HG03520 (cell line): ENCODE results near the gene POLR1A.

Source experiments
- ATAC-seq: cut with Tn5 transposase; IDR thresholded peaks from one replicate; pipeline ENCODE4 v1.9.1; 2021; ENCODE audit warnings: mild to moderate bottlenecking, moderate library complexity; ENCODE audit not compliant: unreplicated experiment

The POLR1A gene

DNA sequence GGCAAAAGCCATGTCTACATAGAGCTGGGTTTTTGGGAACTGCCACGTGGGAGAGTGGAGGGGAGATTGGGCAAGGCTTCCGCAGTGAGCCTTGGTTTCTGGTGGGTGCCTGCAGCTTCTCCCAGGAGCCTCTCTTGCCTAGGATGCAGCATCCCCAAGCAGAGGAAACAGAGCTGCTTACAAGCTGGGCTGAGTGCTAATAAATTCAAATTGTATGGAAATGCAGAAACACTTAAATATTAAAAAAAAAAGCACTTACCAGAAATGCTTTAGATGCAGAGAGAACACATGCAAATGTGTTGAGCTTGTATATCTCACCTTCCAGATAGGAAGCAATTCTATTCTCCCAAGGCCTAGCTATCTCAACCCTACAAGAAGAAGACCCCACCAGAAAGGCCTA is 120.9 kb downstream of the POLR1A start:
- ATAC-seq = no peak

GRCh38 chr2:85983766-85984165 is 121.9 kb downstream of the POLR1A start:
- ATAC-seq = no peak

- no peak for ATAC-seq
Measured at GRCh38 chr2:85981579-85982247, 124.0 kb downstream of the POLR1A start.

DNA sequence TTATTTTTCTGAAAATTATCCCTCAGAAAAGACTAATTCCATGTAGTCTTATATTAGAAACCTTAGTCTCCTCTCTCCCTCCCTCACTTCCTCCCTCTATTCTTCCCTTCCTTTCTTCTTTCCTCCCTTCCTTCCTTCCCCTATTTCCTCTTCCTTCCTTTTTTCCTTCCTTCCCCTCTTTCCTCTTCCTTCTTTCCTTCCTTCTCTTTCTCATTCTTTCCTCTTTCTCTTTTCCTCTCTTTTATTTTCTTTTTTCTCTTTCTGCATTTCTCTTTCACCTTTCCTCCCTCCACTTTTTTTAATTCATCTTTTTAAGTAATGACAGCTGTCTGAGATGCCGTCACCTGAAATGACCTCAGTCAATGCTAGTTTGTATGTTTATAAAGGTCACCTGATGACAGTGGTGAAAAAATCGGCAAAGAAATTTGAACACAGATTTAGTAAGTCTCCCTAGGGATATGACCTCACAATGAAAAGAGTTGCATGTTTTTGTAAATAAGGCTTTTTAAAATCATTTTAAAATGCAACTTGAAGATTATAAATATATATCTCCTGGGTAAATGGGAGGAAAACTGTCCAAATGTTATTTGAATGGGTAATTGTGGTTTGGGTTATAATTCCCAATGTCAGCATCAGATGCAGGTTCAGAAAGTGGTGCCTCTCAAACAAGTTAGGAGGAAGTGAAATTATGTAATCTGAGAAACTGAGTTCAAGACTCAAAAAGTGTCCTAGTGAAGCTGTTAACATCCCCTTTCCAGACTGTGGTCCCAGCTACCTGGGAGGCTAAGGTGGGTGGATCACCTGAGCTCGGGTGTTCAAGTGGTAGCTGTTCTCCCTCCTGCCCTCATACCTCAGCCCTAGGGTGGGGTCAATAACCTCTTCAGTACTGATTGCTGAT is 126.6 kb downstream of the POLR1A start:
- ATAC-seq = no peak

- no peak for ATAC-seq
Measured at GRCh38 chr2:85976106-85976920, 129.4 kb downstream of the POLR1A start.

DNA sequence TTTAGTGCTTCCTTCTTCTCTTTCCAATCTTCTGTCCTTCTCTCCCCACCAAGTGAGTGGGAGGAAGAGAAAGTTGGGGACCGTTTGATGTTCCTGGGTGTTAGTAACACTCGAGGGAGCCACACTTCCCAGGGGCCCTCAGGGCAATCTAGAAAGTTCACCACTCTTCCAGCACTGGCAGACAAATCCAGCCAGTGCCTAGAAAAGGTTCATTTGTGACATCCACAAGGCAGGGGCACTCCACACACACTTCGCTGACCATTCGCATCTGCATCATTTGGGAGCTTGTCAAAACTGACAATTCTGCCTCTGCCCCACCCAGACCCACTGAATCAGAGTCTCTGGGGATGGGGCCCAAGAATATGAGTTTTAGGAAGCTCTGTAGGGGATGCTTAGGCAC is 130.1 kb downstream of the POLR1A start:
- no peak for ATAC-seq

- ATAC-seq = no peak
Measured at GRCh38 chr2:85974390-85974789, 131.3 kb downstream of the POLR1A start.

- no peak for ATAC-seq
Measured at GRCh38 chr2:85972355-85972754, 133.3 kb downstream of the POLR1A start.

DNA sequence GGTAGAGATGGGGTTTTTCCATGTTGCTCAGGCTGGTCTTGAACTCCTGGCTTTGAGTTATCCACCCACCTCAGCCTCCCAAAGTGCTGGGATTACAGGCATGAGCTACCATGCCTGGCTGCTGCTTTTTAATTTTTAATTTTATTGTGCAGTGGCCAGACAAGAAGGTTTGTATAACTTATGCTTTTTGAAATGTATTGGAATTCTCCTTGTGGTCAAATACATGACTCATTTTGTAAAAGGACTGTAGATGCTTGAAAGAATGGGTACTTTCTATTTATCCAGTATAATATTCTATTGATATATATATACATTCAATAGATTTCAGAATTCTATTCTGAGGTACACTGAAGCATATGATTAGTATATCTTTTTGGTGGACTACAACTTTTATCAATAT is 134.3 kb downstream of the POLR1A start:
- no peak for ATAC-seq
